Keratinocyte (primary cell): ENCODE measurements around the gene DHRSX. TPM values are rescaled to one million over a fixed set of nuclear protein-coding genes. Genes with fewer than 3 reads are reported as not detected.

Experiments used
- DNase-seq: peaks from one replicate; pipeline ENCODE4 v3.0.0-alpha.2; 2011; ENCODE audit warnings: low read depth, missing footprints, low spot score
- FAIRE-seq: peaks from 2 replicates; lab custom pipeline; 2011; peaks lifted over from hg19 to GRCh38; lab: Jason Lieb, UNC
- H2AFZ ChIP-seq: 2 replicates; pipeline ENCODE4 v1.6.0; 2012; ENCODE audit warnings: low read length, control low read depth, inconsistent platforms; ENCODE audit not compliant: control insufficient read depth
- H3K27ac ChIP-seq: 2 replicates; pipeline ENCODE4 v1.5.1; 2011; ENCODE audit warnings: low read length; ENCODE audit not compliant: control insufficient read depth, insufficient read depth
- H3K27me3 ChIP-seq: 3 replicates; pipeline ENCODE4 v1.6.0; 2011; ENCODE audit warnings: low read length; ENCODE audit not compliant: control insufficient read depth, insufficient read depth; ENCODE audit errors: extremely low read depth
- H3K36me3 ChIP-seq, 2 experiments: 2 replicates in 1 of 2; 3 replicates in 1 of 2; pipeline ENCODE4 v1.5.1; 2011; ENCODE audit warnings: low read length in 2 of 2, mild to moderate bottlenecking in 1 of 2; ENCODE audit not compliant: control insufficient read depth in 2 of 2, insufficient read depth in 2 of 2; ENCODE audit errors: extremely low read depth in 1 of 2
- H3K4me1 ChIP-seq: 3 replicates; pipeline ENCODE4 v1.5.1; 2011; ENCODE audit warnings: low read length; ENCODE audit not compliant: control insufficient read depth, insufficient read depth; ENCODE audit errors: extremely low read depth
- H3K4me2 ChIP-seq: 3 replicates; pipeline ENCODE4 v1.6.0; 2011; ENCODE audit warnings: low read depth, low read length; ENCODE audit not compliant: control insufficient read depth, insufficient read depth; ENCODE audit errors: extremely low read depth
- H3K4me3 ChIP-seq, 3 experiments: fragments of 200-600 bp in 1 of 3; sonication (generic) in 1 of 3; 2 replicates in 2 of 3; 3 replicates in 1 of 3; pipeline ENCODE4 v1.5.1; 2011 to 2016; ENCODE audit warnings: low read length in 3 of 3, mild to moderate bottlenecking in 3 of 3, control low read depth in 2 of 3, inconsistent platforms in 1 of 3, low read depth in 1 of 3, mixed read lengths in 1 of 3, mixed run types in 1 of 3, moderate library complexity in 1 of 3; ENCODE audit not compliant: control insufficient read depth in 2 of 3, insufficient read depth in 2 of 3; ENCODE audit errors: extremely low read depth in 1 of 3
- H3K79me2 ChIP-seq: 2 replicates; pipeline ENCODE4 v1.6.0; 2012; ENCODE audit warnings: low read length; ENCODE audit not compliant: control insufficient read depth, insufficient read depth
- H3K9ac ChIP-seq: 3 replicates; pipeline ENCODE4 v1.6.0; 2011; ENCODE audit warnings: low read length; ENCODE audit not compliant: control insufficient read depth, insufficient read depth; ENCODE audit errors: extremely low read depth
- H3K9me1 ChIP-seq: 3 replicates; pipeline ENCODE4 v1.6.0; 2011; ENCODE audit warnings: low read length; ENCODE audit not compliant: control insufficient read depth, insufficient read depth; ENCODE audit errors: extremely low read depth
- H3K9me3 ChIP-seq: 2 replicates; pipeline ENCODE4 v1.5.1; 2012; ENCODE audit warnings: low read depth, low read length; ENCODE audit not compliant: control insufficient read depth
- H4K20me1 ChIP-seq: 3 replicates; pipeline ENCODE4 v1.6.0; 2011; ENCODE audit warnings: low read length; ENCODE audit not compliant: control insufficient read depth, insufficient read depth; ENCODE audit errors: extremely low read depth
- CTCF ChIP-seq, 3 experiments: IDR thresholded peaks in 1 of 3; conservative IDR thresholded peaks in 1 of 3; optimal IDR thresholded peaks in 1 of 3; 2 replicates in 2 of 3; 3 replicates in 1 of 3; pipeline versions ENCODE3 to v1.5.1; 2011; ENCODE audit warnings: low read length in 3 of 3, mild to moderate bottlenecking in 3 of 3, moderate library complexity in 2 of 3, control low read depth in 1 of 3, inconsistent platforms in 1 of 3; ENCODE audit not compliant: insufficient read depth in 2 of 3; ENCODE audit errors: extremely low read depth in 1 of 3
- EZH2 ChIP-seq: IDR thresholded peaks from one replicate; pipeline ENCODE4 v1.6.1; 2012; ENCODE audit warnings: inconsistent platforms, mild to moderate bottlenecking, low read length, moderate library complexity
- dilution Hi-C: fragments of 300-500 bp; cut with MboI; formaldehyde crosslinking; loops from one replicate; pipeline ENCODE4 v1.7.0; 2020; ENCODE audit warnings: low sequenced_read_pairs; ENCODE audit not compliant: extremely low pct_ligation_motif_present
- polyA plus RNA-seq, 5 experiments: library from polyadenylated mRNA; depleted of rRNA in 3 of 5; stranded (reverse) in 3 of 5; stranded (forward) in 1 of 5; unstranded in 1 of 5; fragments of >200 nt; gene quantifications; 1 replicate in 1 of 5; 2 replicates in 3 of 5; 3 replicates in 1 of 5; pipeline versions ENCODE4 v1.2.1 to v1.2.3, GENCODE V29; 2011 to 2012; ENCODE audit warnings: missing spikeins in 2 of 5, low read depth in 1 of 5, low replicate concordance in 1 of 5

DHRSX gene
- polyA plus RNA-seq, 1 donor (not counting 4 experiments of a cell fraction or from before 2014, with no cell fraction given), result 20.4 TPM

DNA sequence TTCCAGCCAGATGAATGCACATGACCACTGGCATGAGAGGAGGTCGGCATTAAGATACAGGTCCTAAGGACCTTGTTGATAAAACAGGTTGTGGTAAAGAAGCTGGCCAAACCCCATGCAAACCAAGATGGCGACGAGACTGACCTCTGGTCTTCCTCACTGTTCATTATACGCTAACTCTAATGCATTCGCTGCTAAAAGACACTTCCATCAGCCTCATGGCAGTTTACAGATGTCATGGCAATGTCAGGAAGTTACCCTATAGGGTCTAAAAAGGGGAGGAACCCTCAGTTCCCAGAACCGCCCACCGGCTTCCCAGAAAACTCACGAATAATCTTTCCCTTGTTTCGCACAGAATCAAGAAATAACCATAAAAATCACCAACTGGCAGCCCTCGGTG is 182.4 kb downstream of the DHRSX start:
- Histone ChIP-seq H3K79me2 (no peaks in the 10 kb centered on the region), H3K36me3 (no peaks in the 10 kb centered on the region), H2AFZ (no peak overlapping the region), H4K20me1 (no peaks in the 10 kb centered on the region), H3K4me3 (no peak overlapping the region), H3K27ac (no peak overlapping the region), H3K9me1 (no peaks in the 10 kb centered on the region), H3K4me1 (no peaks in the 10 kb centered on the region), H3K4me2 (no peak overlapping the region), H3K9ac (no peak overlapping the region), H3K9me3 (no peaks in the 10 kb centered on the region), H3K27me3 (no peaks in the 10 kb centered on the region)
- no peak for DNase-seq
- no peak for TF ChIP-seq CTCF (optimal IDR thresholded peaks at IDR 0.05 in 1 of 3, IDR thresholded peaks at IDR 0.05 in 1 of 3, conservative IDR thresholded peaks at IDR 0.05 in 1 of 3; ENCODE audit: extremely low read depth in 1 of 3, insufficient read depth in 2 of 3, low read length in 3 of 3)
- no peak for TF ChIP-seq EZH2
- FAIRE-seq, result no peak
- dilution Hi-C loops, result no loop called here

DNA sequence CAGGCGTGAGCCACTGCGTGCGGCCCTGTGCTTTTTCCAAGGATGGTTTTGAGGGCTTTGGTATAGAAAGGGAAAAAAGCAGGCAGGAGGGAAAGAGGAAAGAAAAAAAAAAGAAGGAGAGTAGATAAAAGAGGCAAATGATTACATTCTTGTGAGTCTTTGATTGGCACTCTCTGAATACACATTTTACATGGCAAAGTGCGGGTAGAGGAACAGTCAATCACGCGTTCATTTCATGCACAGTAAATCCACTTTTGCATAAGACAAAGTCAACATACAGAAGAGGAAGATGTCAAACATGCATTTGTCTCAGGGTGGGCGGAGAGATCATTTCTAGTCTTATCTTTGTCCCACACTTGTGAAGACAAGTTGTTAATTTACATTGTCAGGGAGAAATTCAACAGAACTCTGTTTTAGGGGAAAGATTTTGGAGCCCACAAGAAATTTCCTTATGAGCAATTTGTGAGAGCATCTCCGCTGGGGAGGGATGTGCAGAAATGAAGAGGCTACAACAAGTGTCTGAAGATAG is 183.2 kb downstream of the DHRSX start:
- no peak for TF ChIP-seq EZH2
- no peak for TF ChIP-seq CTCF (optimal IDR thresholded peaks at IDR 0.05 in 1 of 3, IDR thresholded peaks at IDR 0.05 in 1 of 3, conservative IDR thresholded peaks at IDR 0.05 in 1 of 3; ENCODE audit: extremely low read depth in 1 of 3, insufficient read depth in 2 of 3, low read length in 3 of 3)
- FAIRE-seq, result no peak
- Histone ChIP-seq H3K9ac (no peak overlapping the region), H3K79me2 (no peaks in the 10 kb centered on the region), H4K20me1 (no peaks in the 10 kb centered on the region), H3K9me1 (no peaks in the 10 kb centered on the region), H3K4me2 (no peak overlapping the region), H3K9me3 (no peaks in the 10 kb centered on the region), H3K4me3 (no peak overlapping the region), H2AFZ (no peak overlapping the region), H3K36me3 (no peaks in the 10 kb centered on the region), H3K4me1 (no peaks in the 10 kb centered on the region), H3K27ac (no peak overlapping the region), H3K27me3 (no peaks in the 10 kb centered on the region)
- no peak for DNase-seq
- dilution Hi-C loops, result no loop called here
